HL-60/S4 treated with retinoic acid at 250 ng/mL for 4 days and 3 days (cell line): ENCODE results near the gene FCRL3.

Experiments used
- in situ Hi-C: fragments of 300-500 bp; cut with MboI; formaldehyde crosslinking; loops from 2 replicates; pipeline ENCODE4 v1.7.0; 2022; ENCODE audit warnings: low sequenced_read_pairs

FCRL3 gene

DNA sequence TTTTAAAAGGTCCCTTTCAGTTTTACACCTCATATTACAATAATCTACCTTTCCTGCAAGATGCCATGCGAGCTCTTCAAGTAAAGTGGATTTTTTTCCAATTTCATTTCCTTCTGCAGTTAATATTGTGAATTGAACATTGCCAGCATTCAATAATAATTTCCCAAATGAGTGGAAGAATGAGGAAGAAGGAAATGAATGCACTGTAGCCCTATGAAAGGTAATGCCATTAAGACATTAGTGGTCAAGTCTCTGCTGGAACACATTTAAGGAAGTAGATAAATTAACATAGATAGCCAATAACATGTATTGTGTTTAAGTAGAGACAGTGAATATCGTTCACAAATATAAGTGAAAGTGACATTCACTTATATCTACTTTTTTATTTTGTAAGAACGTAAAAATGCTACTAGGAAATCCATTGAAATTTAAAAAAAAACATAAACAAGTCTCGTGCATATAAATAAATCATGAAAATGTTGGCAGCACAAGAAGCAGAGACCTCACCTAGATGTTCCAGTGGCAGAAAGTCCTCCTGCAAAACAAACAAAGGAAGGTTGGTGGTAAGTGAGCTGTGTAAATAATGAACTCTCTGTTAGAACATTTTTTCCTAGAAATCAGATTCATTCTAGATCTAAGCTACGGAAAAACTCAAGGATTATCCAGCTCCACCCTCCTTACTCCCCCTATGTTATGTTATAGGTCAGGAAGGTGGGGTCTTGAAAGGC lies 17.7 kb downstream of the FCRL3 start:
- in situ Hi-C loops: no loop called here

DNA sequence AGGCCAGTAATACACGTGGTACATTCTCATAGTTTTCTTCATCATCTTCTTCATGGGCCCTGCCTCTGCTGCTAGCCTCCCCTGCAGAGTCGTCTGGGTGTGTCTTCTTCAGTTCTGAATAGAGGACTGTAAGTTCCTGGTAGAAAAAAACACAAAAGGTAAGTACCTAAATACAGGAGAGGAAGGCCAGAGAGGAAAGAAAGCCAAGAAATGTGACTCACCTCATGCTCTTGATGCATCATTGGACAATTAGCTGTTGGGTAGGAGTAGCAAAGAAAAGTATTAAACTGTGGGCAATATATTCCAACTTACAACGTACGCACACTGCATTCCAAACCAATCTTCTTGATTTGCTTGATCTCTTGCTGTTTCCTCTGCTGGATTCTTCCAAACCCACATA lies 21.8 kb downstream of the FCRL3 start:
- in situ Hi-C loops: no loop called here

DNA sequence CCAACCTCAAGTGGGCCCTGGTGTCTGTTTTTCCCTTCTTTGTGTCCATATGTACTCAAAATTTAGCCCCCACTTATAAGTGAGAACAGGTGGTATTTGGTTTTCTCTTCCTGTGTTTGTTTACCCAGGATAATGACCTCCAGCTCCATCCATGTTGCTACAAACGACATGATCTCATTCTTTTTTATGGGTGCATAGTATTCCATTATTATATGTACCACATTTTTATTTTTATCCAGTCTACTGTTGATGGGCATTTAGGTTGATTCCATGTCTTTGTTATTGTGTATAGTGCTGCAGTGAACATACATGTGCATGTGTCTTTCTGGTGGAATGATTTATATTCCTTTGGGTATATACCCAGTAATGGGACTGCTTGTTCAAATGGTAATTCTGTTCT lies 27.6 kb downstream of the FCRL3 start:
- in situ Hi-C loops: no loop called here

DNA sequence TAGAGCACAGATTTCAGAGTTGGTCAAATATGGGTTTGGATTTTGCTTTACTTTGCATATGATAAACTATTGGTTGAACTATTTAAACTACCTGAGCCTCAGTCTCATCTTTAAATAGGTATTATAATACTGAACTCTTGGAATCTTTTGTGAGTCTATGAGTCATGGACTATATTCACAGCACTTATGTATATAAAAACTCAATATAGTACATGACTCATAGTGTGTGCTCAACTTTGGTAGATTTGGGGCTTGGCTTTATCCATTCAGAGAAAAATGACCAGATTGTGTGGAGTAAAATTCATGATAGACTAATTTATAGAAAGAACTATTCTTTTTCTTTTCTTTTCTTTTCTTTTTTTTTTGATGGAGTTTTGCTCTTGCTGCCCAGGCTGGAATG lies 28.7 kb downstream of the FCRL3 start:
- in situ Hi-C loops: no loop called here

DNA sequence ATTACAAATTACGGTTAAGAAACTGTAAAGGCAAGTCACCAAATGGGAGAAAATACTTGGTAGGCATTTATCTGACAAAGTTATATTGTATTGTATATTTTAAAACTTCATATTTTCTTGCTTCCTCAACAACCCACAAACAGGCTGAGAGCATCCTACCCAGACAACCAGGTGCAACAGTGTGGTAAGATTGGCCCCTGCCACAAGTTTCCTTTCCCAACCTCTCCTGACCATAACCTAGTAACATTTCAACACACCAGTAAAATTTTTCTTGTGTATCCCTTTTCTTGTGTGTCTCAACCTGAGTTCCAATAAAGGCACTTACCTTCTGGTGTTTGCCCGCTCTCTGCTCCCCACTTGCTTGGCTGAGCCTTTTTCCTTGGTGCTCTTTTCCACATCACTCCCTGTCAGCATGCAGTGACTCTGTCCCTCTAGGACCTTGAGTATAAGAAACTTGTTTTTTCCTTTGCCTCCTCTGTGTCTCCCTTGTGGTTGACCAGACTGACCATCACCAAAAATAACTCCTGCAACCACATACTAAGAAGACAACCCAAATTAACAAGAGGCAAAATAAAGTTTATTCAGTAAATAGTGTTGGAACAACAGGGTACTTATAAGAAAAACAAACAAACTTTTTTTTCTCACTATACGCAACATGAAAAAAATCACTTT lies 40.9 kb downstream of the FCRL3 start:
- in situ Hi-C loops: no loop called here

DNA sequence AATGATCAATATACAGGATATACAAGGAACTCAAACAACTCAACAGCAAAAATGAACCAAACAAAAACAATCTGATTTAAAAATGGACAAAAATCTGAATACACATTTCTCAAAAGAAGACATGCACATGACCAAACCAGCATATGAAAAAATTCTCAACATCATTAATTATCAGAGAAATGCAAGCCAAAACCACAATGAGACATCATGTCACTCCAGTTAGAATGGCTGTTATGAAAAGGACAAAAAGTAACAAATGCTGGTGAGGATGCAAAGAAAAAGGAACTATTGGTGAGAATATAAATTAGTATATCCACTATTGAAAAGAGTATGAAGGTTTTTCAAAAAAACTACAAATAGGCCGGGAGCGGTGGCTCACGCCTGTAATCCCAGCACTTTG lies 42.0 kb downstream of the FCRL3 start:
- in situ Hi-C loops: no loop called here

DNA sequence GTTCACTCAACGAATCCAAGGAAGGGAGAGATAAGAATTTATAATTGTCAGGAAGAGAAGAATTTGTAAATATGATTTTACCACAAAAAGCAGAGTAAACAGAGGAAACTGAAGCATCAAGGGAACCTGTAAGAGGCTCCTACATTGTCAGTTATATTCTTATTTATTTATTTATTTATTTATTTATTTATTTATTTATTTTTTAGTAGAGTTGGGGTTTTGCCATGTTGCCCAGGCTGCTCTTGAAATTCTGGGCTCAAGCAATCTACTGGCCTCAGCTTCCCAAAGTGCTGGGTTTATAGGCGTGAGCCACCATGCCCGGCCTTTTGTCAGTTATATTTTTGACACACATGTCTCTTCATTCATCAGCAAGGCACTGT lies 47.1 kb downstream of the FCRL3 start:
- in situ Hi-C loops: no loop called here

DNA sequence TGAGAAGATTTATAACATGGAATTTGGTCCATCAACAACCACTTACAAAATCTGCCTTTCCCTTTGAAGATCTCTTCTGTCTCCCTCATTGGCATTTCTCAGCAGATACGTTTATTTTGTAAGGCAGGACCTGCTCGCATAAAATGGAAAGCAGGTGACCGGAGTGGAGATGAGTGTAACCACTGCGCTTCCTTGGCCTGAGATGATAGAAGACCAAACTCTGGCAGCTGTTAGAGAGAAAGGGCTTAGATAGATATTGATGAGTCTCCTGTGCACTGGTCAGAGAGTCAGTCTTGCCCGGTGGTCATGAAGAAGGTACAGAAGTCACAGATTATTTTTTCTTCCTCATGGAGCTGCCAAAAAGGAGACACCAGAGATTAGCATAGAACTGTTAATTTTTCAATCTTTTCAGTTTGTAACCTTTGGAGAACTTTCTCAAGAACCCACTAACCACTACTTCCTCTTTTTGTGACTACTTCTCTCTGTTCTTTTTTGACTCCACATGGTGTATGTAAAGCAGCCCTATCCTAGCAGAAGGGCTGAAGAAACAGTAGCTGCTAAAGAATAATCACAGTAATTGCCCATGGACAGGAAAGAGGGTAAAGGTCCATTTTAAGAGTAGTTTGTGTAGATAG lies 47.6 kb downstream of the FCRL3 start:
- in situ Hi-C loops: no loop called here

DNA sequence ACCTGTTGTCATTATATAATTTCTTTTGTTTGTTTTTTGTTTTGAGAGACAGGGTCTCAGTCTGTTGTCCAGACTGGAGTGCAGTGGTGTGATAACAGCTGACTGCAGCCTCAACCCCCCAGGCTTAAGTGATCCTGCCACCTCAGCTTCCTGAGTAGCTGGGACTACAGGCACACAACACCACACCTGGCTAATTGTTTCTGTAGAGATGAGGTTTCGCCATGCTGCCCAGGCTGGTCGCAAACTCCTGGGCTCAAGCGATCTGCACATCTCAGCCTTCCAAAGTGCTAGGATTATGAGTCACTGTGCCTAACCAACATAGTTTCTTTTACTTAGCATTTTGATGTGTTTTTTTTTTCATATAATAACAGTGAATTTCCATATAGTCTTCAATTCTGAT lies 52.3 kb downstream of the FCRL3 start:
- in situ Hi-C loops: no loop called here

DNA sequence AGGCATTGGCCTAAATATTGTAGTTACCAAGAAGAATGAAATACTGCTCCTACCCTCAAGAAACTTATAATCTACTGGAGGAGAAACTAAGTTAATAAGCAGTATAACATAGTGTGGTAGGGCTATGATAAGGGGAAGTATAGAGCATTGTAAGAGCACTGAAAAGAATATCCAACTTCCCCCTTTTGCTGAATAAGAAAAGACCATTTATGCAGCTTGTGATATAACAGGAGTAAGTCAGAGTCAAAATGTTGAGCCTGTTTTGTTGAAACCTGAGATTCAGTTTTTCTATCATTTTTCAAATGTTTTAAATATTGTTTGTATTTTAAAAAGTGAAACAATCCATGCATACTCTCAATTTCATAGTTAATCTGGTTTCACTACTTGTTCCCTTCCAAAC lies 54.4 kb downstream of the FCRL3 start:
- in situ Hi-C loops: no loop called here

DNA sequence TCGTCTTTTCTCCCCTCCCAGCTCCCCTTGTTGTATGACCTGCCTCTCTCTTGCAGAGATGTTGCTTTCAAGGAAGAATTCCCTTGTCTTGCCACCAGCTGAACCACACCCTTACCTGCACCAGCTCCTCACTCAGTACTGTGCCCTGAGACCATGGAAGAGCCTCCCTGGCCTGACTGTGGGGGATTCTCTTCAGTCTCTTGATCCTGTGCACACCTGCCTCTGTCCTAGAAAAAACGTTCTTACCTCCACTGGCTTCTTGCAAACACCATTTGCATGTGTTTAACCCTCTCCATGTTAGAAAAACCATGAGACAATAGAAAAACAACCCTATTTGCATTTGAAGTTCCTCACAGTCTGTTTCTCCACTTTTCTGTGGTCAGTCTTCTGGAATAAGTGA lies 59.4 kb downstream of the FCRL3 start:
- in situ Hi-C loops: no loop called here

DNA sequence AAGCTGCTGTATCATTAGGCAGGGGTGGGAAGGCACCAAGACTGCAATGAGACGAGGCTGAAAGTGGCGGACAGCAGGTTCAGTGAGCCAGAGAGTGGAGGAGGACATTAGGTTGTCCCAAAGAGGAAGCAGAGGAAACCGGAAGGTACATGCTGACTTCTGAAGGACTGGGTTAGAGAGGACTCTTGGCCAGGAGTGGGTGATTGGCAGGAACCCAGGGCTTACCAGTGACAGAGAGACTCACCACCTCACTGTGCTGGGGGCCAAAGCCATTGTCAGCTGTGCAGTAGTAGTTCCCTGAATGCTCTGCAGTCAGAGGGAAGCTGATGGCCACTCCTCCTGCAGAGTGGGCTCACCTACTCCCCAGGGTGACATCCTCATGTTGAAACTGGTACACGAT lies 60.8 kb downstream of the FCRL3 start:
- in situ Hi-C loops: no loop called here

DNA sequence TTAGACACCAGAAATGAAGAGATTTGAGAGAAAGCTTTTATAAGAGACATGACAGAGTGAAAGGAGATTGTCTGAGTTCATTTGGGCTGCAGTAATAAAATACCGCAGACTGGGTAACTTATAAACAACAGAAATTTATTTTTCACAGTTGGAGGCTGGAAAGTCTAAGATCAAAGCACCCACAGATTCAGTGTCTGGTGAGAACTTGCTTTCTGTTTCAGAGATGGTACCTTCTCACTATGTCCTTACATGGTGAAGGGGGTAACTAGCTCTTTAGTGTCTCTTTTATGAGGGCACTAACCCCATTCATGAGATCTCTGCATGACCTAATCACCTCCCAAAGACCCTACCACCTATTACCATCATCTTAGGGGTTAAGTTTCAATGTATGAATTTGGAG lies 71.8 kb downstream of the FCRL3 start:
- in situ Hi-C loops: no loop called here
